Hematopoietic multipotent progenitor cell treated with erythropoietin and hydrocortisone succinate and interleukin-3 and kit ligand, for 4 days (in vitro differentiated cells): Measurements from ENCODE around the gene ATP8A2.

ENCODE experiments used
- DNase-seq: peaks from one replicate; pipeline ENCODE4 v3.0.0-alpha.2; 2015

Gene ATP8A2

GRCh38 chr13:25689539-25689938 is 317.8 kb downstream of the ATP8A2 start:
- no peak for DNase-seq

DNA sequence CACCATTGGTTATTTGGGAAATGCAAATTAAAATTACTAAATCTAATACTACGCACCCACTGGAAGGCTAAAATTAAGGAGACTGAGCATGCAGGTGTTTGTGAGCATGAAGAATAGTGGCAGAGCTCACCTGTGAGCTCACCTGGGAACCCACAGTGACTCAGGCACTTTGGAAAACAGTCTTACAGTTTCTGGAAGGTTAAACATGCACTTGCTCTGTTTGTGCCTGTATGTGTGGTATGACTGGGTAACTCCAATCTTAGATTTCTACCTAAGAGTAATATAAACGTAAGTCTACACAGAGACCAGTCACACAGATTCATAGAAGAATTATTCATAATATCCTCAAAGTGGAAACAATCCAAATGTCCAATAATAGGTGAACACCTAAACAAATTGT is 318.8 kb downstream of the ATP8A2 start:
- DNase-seq: no peak

DNA sequence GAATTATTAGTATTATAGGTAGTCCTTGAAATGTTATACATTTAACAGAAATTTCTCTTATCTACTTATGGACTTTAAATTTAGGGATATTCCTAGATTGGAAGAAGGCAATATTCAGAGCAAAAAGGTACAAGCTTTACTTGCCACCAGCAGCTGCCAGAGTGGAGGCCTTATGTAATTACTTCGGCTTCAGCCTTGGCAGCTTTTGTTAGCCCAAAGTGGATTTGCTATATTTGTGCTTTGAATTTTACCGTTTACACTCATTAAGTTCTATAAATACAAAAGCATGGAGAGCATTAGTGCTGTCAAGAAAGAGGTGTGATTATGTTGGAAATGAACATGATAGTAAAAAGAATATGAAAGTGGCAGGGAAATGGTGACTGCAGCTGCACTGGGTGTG is 319.9 kb downstream of the ATP8A2 start:
- DNase-seq: no peak

GRCh38 chr13:25692099-25692498 is 320.3 kb downstream of the ATP8A2 start:
- no peak for DNase-seq

DNA sequence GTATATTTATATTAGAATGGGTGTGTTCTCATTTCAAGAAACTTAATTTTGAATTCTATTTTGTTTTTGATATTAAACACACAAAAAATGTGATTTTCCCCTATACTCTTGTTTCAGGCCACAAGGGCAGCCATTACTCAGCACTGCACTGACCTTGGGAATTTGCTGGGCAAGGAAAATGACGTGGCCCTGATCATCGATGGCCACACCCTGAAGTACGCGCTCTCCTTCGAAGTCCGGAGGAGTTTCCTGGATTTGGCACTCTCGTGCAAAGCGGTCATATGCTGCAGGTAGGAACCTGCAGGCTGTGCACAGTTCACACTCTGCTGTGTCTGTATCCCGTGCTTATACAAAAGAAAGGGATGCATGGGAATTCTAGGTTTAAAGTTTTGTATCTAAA is 327.3 kb downstream of the ATP8A2 start:
- no peak for DNase-seq

DNA sequence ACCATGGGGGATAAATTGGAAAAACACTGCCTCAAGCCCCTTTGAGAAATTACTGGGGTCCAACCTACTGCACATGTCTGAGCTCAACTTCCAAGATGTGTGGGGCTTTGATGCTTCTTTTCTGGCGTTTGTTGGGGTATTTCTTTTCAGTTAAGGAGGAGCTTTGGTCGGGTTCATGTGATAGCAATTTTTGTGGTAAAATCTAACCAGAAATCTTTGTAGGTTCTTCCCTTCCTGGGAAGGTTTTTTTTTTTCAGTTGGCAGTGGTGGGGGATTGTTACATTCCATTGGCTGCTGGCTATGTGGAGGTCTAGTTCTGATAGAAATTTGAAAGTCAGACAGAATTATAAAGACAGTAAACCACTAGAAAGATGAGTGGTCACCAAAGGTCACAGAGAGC is 327.8 kb downstream of the ATP8A2 start:
- DNase-seq: no peak

DNA sequence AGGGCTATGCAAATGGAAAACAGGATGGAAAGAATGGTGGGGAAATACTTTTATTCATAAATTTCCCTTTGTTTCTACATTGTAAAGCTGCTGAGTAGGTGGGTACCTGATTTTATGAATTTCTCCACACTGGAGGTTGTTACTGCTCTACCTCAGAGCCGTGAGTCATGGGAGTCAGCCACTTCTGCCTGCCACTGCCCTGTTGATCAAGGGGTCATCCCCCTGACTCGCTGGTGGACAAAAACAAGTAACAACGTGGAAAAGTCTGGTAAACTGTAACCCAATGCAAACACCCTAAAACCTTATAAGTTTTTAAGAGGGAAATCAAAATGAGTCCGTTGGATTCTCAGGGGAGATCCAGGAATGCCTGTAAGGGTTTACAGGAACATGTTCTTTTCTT is 329.5 kb downstream of the ATP8A2 start:
- DNase-seq: no peak

DNA sequence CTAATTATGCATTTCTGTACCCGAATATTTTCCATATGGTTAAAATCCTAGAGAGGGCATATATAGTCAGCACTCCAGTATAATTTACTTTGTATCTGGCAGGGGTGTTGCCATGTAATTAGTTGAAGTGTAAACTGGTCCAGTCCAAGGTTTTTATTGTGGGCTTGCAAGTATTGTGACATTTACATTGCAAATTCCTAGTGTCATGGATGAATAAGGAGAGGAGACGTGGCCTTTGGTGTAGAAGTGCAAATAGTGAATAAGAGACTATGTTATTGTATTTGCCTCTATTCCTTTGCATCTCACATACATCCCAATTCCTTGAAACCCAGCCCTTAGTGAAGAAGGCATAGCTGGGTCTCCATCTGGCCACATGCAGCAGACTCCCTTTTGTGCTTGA is 330.6 kb downstream of the ATP8A2 start:
- no peak for DNase-seq

DNA sequence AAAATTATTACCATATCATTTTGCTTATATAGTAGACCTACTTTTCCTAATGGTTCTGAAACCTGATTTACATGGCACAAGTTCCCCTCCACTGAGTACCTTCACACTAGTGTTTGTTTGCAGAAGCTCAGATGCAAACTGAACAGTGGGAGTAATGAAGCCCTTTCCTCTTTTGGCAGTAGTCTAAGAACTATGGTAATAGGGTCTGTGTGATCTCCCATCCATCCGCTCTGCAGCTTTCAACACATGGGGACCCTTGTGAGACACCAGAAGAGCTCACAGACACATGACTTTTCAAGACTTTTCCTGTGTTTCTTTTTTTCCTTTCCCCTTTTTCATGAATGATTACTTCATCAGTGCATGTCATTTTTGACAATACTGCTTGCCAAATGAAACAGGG is 336.0 kb downstream of the ATP8A2 start:
- no peak for DNase-seq

DNA sequence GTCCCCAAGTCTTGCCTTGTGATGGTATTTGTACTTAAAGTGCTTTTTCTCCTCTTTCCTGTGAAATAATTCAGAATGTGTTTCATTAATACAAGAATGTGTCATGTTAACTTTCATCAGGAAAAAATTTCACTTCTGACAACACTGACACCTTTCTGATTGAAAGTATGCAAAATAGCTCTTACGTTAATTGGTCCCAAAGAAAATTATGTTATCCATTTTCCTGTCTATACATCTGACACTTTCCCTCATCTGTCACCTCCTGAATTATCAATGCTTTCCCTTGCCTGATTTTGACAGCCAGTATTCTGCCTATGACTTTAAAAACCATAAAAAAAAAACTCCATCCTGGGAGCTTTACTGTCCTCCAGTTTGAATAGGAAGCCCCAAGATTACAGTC is 336.5 kb downstream of the ATP8A2 start:
- DNase-seq: no peak

DNA sequence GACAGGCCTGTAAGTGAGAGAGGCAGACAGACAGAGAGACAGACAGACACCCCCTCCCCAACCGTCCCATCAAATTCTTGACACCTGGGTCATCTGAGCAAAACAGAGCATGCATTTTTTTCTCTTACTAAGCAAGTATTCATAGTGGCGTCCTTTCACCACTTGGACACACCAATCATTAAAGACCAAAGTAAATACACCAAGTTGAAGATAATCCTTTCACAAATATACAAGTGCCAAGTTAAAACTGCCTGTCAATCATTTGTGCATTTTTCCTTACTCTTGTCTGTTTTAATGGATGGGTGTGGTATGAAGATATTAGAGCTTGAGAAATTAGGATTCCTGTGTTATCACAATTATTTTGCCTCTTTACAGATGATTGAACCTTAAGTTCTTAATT is 337.3 kb downstream of the ATP8A2 start:
- DNase-seq: no peak

DNA sequence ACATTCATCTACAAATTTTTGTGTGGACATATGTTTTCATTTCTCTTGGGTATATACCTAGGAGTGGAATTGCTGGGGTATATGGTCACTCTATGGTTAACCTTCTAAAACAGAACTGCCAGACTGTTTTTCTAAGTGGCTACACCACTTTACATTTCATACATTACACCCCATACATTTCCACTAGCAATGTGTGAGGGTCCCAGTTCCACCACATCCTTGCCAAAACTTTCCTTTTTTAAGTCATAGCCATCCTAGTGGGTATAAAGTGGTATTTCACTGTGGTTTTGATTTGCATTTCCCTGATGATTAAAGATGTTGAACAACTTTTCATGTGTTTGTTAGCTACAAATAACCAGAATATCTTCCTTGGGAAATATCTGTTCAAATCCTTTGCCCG is 344.0 kb downstream of the ATP8A2 start:
- no peak for DNase-seq

DNA sequence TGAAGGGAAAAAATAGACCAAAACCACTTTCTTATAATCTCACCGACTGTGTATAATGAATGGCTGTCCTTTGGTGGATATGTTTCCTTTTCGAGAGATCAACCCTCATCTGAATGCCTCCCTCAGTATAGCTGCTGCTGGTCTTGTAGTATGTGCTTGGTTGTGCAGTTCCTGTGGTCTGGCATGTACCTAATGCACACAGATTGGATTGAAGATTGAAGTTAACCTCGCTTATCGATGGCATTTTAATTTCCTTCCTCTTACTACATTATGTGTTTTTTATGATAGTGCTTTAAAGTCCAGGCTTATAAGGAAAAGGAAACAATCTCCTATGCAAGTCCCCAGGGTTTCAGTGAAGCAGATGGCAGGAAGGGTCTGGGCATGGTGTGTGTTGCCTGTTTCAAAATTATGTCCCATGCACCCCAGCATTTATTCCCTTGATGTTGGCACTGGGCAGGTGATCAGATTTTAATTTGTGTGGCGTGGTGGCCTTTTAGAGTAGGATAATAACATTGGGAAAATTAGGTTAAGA is 346.0 kb downstream of the ATP8A2 start:
- peak; percentile 34 for DNase-seq

DNA sequence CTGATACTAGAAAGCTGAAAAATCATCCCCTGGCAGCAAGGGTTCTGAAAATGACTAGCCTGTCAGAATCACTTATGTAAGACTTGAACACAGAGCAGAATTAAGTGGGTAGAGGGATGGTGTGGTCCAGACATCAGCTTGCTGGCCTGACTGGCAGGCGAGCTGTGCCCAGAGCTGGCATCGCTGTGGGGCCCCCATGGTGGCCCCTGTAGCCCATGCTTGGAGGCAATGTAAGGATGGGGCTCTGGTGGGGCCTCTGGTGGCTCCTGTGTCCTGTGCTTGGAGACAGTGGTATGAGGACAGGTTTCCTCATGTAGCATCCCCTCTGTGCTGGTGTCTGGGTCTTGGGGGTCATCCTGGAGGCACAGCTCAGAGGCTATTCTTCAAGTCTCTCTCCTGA is 347.9 kb downstream of the ATP8A2 start:
- DNase-seq: no peak

- DNase-seq: peak; percentile 2
Observed at GRCh38 chr13:25722893-25723292, 351.1 kb downstream of the ATP8A2 start.

GRCh38 chr13:25725104-25725503 is 353.3 kb downstream of the ATP8A2 start:
- peak; percentile 8 for DNase-seq

DNA sequence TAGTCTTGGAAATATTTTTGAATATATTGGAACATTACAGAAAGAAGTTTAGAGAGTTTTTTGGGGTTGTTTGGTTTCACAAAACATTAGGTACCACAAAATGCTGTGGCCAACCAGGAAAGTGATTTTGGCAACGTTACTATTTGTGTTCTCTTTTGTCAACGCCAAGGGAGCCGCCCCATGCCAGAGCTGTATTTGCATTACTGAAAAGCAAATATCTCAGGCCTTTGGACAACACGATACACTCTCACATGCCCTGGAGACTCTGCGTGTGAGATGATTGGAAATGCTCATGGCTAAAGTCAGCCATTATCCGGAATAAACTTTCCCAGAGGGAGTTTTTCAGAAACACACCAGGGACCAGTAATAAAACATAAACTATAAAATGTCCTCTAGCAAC is 355.5 kb downstream of the ATP8A2 start:
- no peak for DNase-seq

DNA sequence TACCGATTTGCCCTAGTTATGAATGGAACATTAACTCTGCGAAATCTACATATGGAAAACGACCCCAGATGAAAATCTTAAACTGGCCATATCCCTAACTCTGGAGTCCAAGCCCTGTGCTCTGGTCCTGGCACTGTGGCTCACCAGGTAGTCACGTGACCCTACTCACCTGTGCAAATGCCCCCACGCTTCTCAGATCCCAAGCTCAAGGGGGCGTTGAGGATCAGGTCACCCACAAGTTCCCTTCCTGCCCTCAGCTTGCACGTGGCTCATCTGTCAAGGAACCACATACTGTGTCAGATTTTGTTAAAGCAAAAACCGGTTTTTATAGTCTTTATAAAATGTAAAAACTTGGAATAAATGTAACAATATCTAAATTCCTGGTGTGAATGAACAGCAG is 356.0 kb downstream of the ATP8A2 start:
- no peak for DNase-seq

DNA sequence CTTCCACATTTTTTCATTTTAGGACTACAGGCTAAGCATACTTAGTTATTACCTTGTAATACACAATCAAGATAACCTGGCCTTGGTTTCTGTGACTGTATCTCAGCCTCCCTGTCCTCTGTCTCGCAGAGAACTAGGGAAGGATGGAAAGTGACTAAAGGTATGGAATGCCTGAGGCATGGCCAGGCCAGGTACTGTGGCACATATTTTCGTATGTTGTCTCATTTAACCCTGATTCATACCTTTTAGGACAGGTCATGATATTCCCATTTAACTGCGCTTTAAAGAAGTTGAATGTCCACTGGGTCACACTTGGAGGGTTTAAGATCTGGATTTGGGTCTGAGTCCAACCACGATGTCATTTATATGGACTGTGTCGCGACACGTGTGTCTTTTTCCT is 357.4 kb downstream of the ATP8A2 start:
- no peak for DNase-seq

- no peak for DNase-seq
Observed at GRCh38 chr13:25731037-25731436, 359.3 kb downstream of the ATP8A2 start.

DNA sequence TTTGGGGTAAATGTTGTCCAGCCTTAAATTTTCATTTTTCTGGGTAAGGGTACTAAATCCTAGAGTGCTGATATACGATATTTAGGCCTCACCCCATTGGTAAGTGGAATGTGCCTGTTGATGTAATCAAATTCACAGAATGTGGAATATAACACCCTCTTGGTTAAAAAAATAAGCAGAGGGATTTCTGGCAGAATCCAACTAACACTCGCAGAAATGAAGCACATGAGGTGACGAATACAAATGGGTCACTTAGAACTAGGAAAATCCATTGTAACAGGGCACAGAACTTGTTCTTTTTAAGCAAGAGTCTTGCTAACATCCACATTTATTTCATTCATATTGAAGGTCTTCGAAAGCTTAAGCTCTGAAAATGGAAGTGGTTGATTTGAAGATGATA is 359.8 kb downstream of the ATP8A2 start:
- no peak for DNase-seq

DNA sequence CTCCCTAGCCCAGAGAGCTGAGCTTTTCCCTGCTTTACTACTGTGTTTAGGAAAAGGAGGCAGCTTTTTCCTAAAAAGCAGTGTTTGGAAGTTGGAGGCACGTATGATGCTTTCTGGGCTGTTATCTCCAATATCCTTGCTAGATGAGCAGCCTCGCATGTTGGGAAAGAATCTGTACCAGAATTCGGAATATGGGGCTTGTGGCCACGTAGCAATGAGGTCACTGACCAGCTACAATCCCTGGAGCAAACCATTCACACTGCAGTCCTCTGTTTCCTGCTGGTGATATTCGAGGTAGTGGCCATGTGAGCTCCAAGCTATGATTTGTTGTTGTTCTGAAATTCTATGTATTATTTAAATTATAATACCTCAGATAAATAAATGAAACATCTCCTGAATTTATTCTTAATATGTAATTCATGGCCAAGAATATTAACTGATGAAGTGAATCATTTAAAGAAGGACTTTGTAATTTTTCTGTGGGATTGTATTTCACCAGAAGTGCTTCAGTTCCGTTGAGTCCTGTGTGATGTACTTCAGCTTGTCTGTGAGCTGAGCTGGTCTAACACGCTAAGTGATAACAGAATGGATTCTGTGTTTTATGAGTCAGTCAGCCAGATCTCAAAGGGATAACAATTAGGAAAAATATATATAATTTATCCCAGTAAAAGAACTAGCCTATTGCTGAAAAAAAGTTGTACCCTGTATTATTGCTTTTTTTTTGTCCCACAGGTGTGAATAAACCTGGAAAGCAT is 360.5 kb downstream of the ATP8A2 start:
- DNase-seq: no peak

GRCh38 chr13:25733001-25733491 is 361.3 kb downstream of the ATP8A2 start:
- no peak for DNase-seq

DNA sequence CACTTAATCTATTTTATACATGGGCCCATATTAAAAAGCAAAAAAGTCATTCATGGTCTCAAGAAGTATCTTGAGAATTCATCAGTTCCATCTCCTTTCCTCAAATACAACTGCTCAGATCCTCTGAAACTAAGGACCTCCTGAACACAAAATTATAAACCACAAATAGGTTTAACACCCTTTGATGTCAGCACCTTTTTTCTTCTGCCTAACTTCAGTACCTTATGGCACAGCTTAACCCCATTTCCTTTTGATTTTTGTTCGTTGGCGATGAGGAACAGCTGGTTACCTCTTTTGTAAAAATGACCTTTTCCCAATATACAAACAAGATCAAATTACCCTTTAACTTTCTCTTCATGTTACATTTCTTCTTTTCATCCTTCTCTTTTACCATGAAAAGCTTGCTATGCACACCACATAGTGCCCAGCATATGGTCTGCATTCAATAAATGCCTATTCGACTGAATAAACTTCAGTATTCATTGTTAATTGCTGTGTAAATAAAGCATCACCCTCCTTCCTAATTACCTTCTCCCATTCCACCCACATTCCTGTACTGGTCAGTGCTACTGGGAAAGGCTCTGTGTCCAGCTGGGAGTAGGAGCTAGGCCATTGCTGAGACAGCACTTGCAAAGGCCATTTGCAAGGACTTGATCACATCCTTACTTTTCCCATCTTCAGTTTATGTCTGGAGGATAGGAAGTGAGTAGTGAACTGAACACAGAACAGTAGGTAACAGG is 362.1 kb downstream of the ATP8A2 start:
- no peak for DNase-seq
